Left ventricle myocardium inferior (tissue), 1 donor: Measurements from ENCODE around the gene C17orf100. TPM values are rescaled to one million over a fixed set of nuclear protein-coding genes. Genes with fewer than 3 reads are reported as not detected.

ENCODE experiments used
- DNase-seq: peaks from one replicate; pipeline ENCODE4 v3.0.0-alpha.2; 2020
- H3K27ac ChIP-seq: fragments of 200-600 bp; replicated peaks from 2 replicates; pipeline ENCODE4 v1.8.0; 2021
- H3K27me3 ChIP-seq: fragments of 200-600 bp; 2 replicates; pipeline ENCODE4 v1.8.0; 2021; ENCODE audit warnings: low read depth
- H3K36me3 ChIP-seq: fragments of 200-600 bp; 2 replicates; pipeline ENCODE4 v1.8.0; 2021
- H3K4me1 ChIP-seq: fragments of 200-600 bp; 2 replicates; pipeline ENCODE4 v1.8.0; 2021
- H3K4me3 ChIP-seq: fragments of 200-600 bp; 2 replicates; pipeline ENCODE4 v1.8.0; 2021; ENCODE audit warnings: mild to moderate bottlenecking, moderate library complexity
- H3K9me3 ChIP-seq: fragments of 200-600 bp; replicated peaks from 2 replicates; pipeline ENCODE4 v1.8.0; 2021
- CTCF ChIP-seq: fragments of 200-600 bp; IDR thresholded peaks from 2 replicates; pipeline ENCODE4 v1.8.0; 2021; ENCODE audit warnings: antibody characterized with exemption, mild to moderate bottlenecking, borderline replicate concordance
- intact Hi-C: fragments of 100-400 bp; cut with micrococcal nuclease; formaldehyde crosslinking; loops from one replicate; pipeline ENCODE4 v1.11.0; 2022
- total RNA-seq: library from RNA; stranded (reverse); fragmentation: NEBNext Ultra II Directional; extraction: Animal tissue kit (Norgen Biotek cat#: 25700); gene quantifications from one replicate; pipeline ENCODE4 v1.2.1, GENCODE V29; 2021
- donor health status: DM: no; HTN: yes; CAD: no; lungs with severe emphysema.

Gene C17orf100
- total RNA-seq, 1 donor from 2014 or later = 0.69 TPM

- Histone ChIP-seq H3K4me3 (no peak overlapping the region), H3K27ac (no peak overlapping the region), H3K9me3 (no peaks in the 10 kb centered on the region), H3K36me3 (peaks cover 80% of the 10 kb centered on the region), H3K27me3 (no peaks in the 10 kb centered on the region), H3K4me1 (no peaks in the 10 kb centered on the region)
- TF ChIP-seq CTCF = no peak
- no peak for DNase-seq
- intact Hi-C loops = no loop called here
Measured at GRCh38 chr17:6610011-6610410, 41.6 kb upstream of the C17orf100 start.

- Histone ChIP-seq H3K4me3 (no peak overlapping the region), H3K27me3 (no peaks in the 10 kb centered on the region), H3K36me3 (peaks cover 79% of the 10 kb centered on the region), H3K9me3 (no peaks in the 10 kb centered on the region), H3K27ac (no peak overlapping the region), H3K4me1 (no peaks in the 10 kb centered on the region)
- no peak for DNase-seq
- intact Hi-C loops = no loop called here
- TF ChIP-seq CTCF = no peak
Measured at GRCh38 chr17:6611231-6611630, 40.3 kb upstream of the C17orf100 start.

GRCh38 chr17:6623941-6624340 is 27.6 kb upstream of the C17orf100 start:
- H3K4me3 ChIP-seq = no peak overlapping the region
- H3K27ac ChIP-seq = no peak overlapping the region
- no peaks in the 10 kb centered on the region for H3K4me1 ChIP-seq
- peaks cover 80% of the 10 kb centered on the region for H3K36me3 ChIP-seq
- no peaks in the 10 kb centered on the region for H3K27me3 ChIP-seq
- no peak for DNase-seq
- intact Hi-C loops = no loop called here
- no peak for TF ChIP-seq CTCF
- H3K9me3 ChIP-seq = no peaks in the 10 kb centered on the region

GRCh38 chr17:6626616-6627015 is 24.9 kb upstream of the C17orf100 start:
- no peak for TF ChIP-seq CTCF
- no peak for DNase-seq
- H3K36me3 ChIP-seq = peaks cover 76% of the 10 kb centered on the region
- no peaks in the 10 kb centered on the region for H3K4me1 ChIP-seq
- H3K9me3 ChIP-seq = no peaks in the 10 kb centered on the region
- H3K27me3 ChIP-seq = no peaks in the 10 kb centered on the region
- H3K27ac ChIP-seq = no peak overlapping the region
- intact Hi-C loops = no loop called here
- H3K4me3 ChIP-seq = no peak overlapping the region

GRCh38 chr17:6627019-6627418 is 24.5 kb upstream of the C17orf100 start:
- Histone ChIP-seq H3K36me3 (peaks cover 72% of the 10 kb centered on the region), H3K4me1 (peaks cover under 1% of the 10 kb centered on the region), H3K4me3 (no peak overlapping the region), H3K9me3 (no peaks in the 10 kb centered on the region), H3K27me3 (no peaks in the 10 kb centered on the region), H3K27ac (no peak overlapping the region)
- TF ChIP-seq CTCF = no peak
- no peak for DNase-seq
- intact Hi-C loops = no loop called here

- Histone ChIP-seq H3K27ac (no peak overlapping the region), H3K4me3 (no peak overlapping the region), H3K4me1 (peaks cover 13% of the 10 kb centered on the region), H3K36me3 (peaks cover 76% of the 10 kb centered on the region), H3K27me3 (no peaks in the 10 kb centered on the region), H3K9me3 (no peaks in the 10 kb centered on the region)
- DNase-seq = no peak
- intact Hi-C loops = no loop called here
- TF ChIP-seq CTCF = no peak
Measured at GRCh38 chr17:6630390-6630789, 21.2 kb upstream of the C17orf100 start.
